Right ventricle myocardium superior (tissue), 1 donor: ENCODE data around the gene MAGI2. TPM values are rescaled to one million over a fixed set of nuclear protein-coding genes. Genes with fewer than 3 reads are reported as not detected.

Experiments
- ATAC-seq: fragments of 200-7000 bp; cut with Tn5 transposase; one replicate; pipeline ENCODE4 v1.9.1; 2020; ENCODE audit warnings: mild to moderate bottlenecking; ENCODE audit not compliant: poor library complexity
- DNase-seq: peaks from one replicate; pipeline ENCODE4 v3.0.0-alpha.2; 2020
- intact Hi-C: fragments of 100-400 bp; cut with DNase I; formaldehyde crosslinking; loops from one replicate; pipeline ENCODE4 v1.11.2; 2022
- total RNA-seq: library from RNA; stranded (reverse); fragmentation: NEBNext Ultra II Directional; extraction: Animal tissue kit (Norgen Biotek cat#: 25700); gene quantifications from one replicate; pipeline ENCODE4 v1.2.1, GENCODE V29; 2021
- donor health status: DM: no; HTN: yes; CAD: no; lungs with severe emphysema.

MAGI2 gene
- total RNA-seq, 1 donor from 2014 or later = 3.9 TPM

- no peak for ATAC-seq
- intact Hi-C loops = no loop called here
- DNase-seq = no peak
These were observed 649.9 kb downstream of the MAGI2 start for GRCh38 chr7:78803501-78804127.

- intact Hi-C loops = no loop called here
- DNase-seq = no peak
These were observed 659.4 kb downstream of the MAGI2 start for GRCh38 chr7:78794101-78794500.

GRCh38 chr7:78792624-78793023 is 660.8 kb downstream of the MAGI2 start:
- no peak for ATAC-seq
- DNase-seq = no peak
- intact Hi-C loops = no loop called here

More at GRCh38 chr7:78794101-78794500, 659.4 kb downstream of the MAGI2 start:
- ATAC-seq = no peak

GRCh38 chr7:78792006-78792405 is 661.5 kb downstream of the MAGI2 start:
- DNase-seq (no peak), ATAC-seq (no peak)
- intact Hi-C loops = no loop called here

- ATAC-seq (no peak), DNase-seq (no peak)
- intact Hi-C loops = no loop called here
These were observed 665.0 kb downstream of the MAGI2 start for GRCh38 chr7:78788464-78788863.

GRCh38 chr7:78787854-78788253 is 665.6 kb downstream of the MAGI2 start:
- no peak for DNase-seq
- intact Hi-C loops = no loop called here
- no peak for ATAC-seq

GRCh38 chr7:78786055-78786454 is 667.4 kb downstream of the MAGI2 start:
- no peak for DNase-seq
- intact Hi-C loops = no loop called here

GRCh38 chr7:78783179-78783962 is 670.1 kb downstream of the MAGI2 start:
- DNase-seq (no peak), ATAC-seq (no peak)
- intact Hi-C loops = no loop called here

More at GRCh38 chr7:78786055-78786454, 667.4 kb downstream of the MAGI2 start:
- no peak for ATAC-seq

- intact Hi-C loops = no loop called here
- DNase-seq (no peak), ATAC-seq (no peak)
These were observed 672.9 kb downstream of the MAGI2 start for GRCh38 chr7:78780560-78780959.

GRCh38 chr7:78779788-78780187 is 673.7 kb downstream of the MAGI2 start:
- ATAC-seq = no peak
- intact Hi-C loops = no loop called here
- DNase-seq = no peak

GRCh38 chr7:78777829-78778228 is 675.6 kb downstream of the MAGI2 start:
- no peak for ATAC-seq
- intact Hi-C loops = no loop called here
- DNase-seq = no peak

- DNase-seq = no peak
- intact Hi-C loops = no loop called here
- peak; percentile 59 for ATAC-seq
These were observed 682.8 kb downstream of the MAGI2 start for GRCh38 chr7:78770422-78771410.

GRCh38 chr7:78769481-78770101 is 683.9 kb downstream of the MAGI2 start:
- ATAC-seq = peak; percentile 23
- DNase-seq = no peak
- intact Hi-C loops = no loop called here

- intact Hi-C loops = no loop called here
- ATAC-seq (peak; percentile 72), DNase-seq (no peak)
These were observed 684.6 kb downstream of the MAGI2 start for GRCh38 chr7:78768859-78769258.

GRCh38 chr7:78765943-78766729 is 687.3 kb downstream of the MAGI2 start:
- ATAC-seq = no peak
- DNase-seq = no peak

GRCh38 chr7:78764571-78764970 is 688.9 kb downstream of the MAGI2 start:
- no peak for ATAC-seq
- intact Hi-C loops = no loop called here
- no peak for DNase-seq

More at GRCh38 chr7:78765943-78766729, 687.3 kb downstream of the MAGI2 start:
- intact Hi-C loops = no loop called here

- ATAC-seq = no peak
- intact Hi-C loops = no loop called here
- no peak for DNase-seq
These were observed 690.8 kb downstream of the MAGI2 start for GRCh38 chr7:78762625-78763024.
